ENCODE results near the gene SFT2D2.

GRCh38 chr1:168220470-168220871 is 5.3 kb upstream of the SFT2D2 start:
- TF ChIP-seq CTCF (IDR thresholded peaks at IDR 0.05; ENCODE audit: low read length): no peak
- TF ChIP-seq EZH2 (optimal IDR thresholded peaks at IDR 0.05; ENCODE audit: low read depth, low read length): no peak
